Karpas-422 (cell line): ENCODE measurements around the gene BIN1. TPM values are rescaled to one million over a fixed set of nuclear protein-coding genes. Genes with fewer than 3 reads are reported as not detected.
"Not testable (repeated sequence)": the region's sequence is repeated elsewhere in the genome, so short reads cannot be mapped to it uniquely, and the experiment has no call there.

ENCODE experiments used
- DNase-seq: peaks from one replicate; pipeline ENCODE4 v3.0.0-alpha.2; 2015
- H2AFZ ChIP-seq: fragments of 200-600 bp; sonication (generic); 2 replicates; pipeline ENCODE4 v1.6.1; 2014; ENCODE audit warnings: antibody characterized with exemption, low read length, mixed read lengths
- H3K27ac ChIP-seq: fragments of 200-600 bp; sonication (generic); 2 replicates; pipeline ENCODE4 v1.5.1; 2014; ENCODE audit warnings: mild to moderate bottlenecking, low read length, moderate library complexity
- H3K27me3 ChIP-seq: fragments of 200-600 bp; sonication (generic); 2 replicates; pipeline ENCODE4 v1.6.1; 2014; ENCODE audit warnings: low read length, mixed read lengths
- H3K36me3 ChIP-seq: fragments of 200-600 bp; sonication (generic); 2 replicates; pipeline ENCODE4 v1.6.1; 2014; ENCODE audit warnings: low read length, mixed read lengths; ENCODE audit not compliant: insufficient read depth
- H3K4me1 ChIP-seq: fragments of 200-600 bp; sonication (generic); 2 replicates; pipeline ENCODE4 v1.6.1; 2014; ENCODE audit warnings: mild to moderate bottlenecking, low read length, mixed read lengths
- H3K4me2 ChIP-seq: fragments of 200-600 bp; sonication (generic); 2 replicates; pipeline ENCODE4 v1.6.1; 2014; ENCODE audit warnings: low read length, low read depth, mild to moderate bottlenecking; ENCODE audit not compliant: poor library complexity, severe bottlenecking
- H3K4me3 ChIP-seq: fragments of 200-600 bp; sonication (generic); 2 replicates; pipeline ENCODE4 v1.5.1; 2014; ENCODE audit warnings: mild to moderate bottlenecking, antibody characterized with exemption, low read length, mixed read lengths
- H3K79me2 ChIP-seq: fragments of 200-600 bp; sonication (generic); 2 replicates; pipeline ENCODE4 v1.6.1; 2014; ENCODE audit warnings: mild to moderate bottlenecking, low read length, mixed read lengths
- H3K9ac ChIP-seq: fragments of 200-600 bp; sonication (generic); 2 replicates; pipeline ENCODE4 v1.6.0; 2014; ENCODE audit warnings: low read length
- H3K9me2 ChIP-seq: fragments of 200-600 bp; sonication (generic), shearing (Covaris generic); replicated peaks from 2 replicates; pipeline ENCODE4 v1.6.0; 2014; ENCODE audit warnings: mild to moderate bottlenecking, low read length, moderate library complexity; ENCODE audit not compliant: insufficient read depth
- H3K9me3 ChIP-seq: fragments of 300-700, 200-600 bp; sonication (generic); 2 replicates; pipeline ENCODE4 v1.6.1; 2014; ENCODE audit warnings: low read length, mixed read lengths
- H4K20me1 ChIP-seq: fragments of 200-600 bp; sonication (generic); 2 replicates; pipeline ENCODE4 v1.6.1; 2014; ENCODE audit warnings: mild to moderate bottlenecking, antibody characterized with exemption, low read length, low read depth; ENCODE audit not compliant: insufficient read depth
- total RNA-seq: library from RNA; depleted of rRNA; stranded (reverse); fragments of >200 nt; shearing (Covaris generic); gene quantifications from 2 replicates; pipeline ENCODE4 v1.2.3, GENCODE V29; 2014; ENCODE audit warnings: low replicate concordance

BIN1 gene
- total RNA-seq, 1 experiment from 2014 or later, result 8.4 TPM

DNA sequence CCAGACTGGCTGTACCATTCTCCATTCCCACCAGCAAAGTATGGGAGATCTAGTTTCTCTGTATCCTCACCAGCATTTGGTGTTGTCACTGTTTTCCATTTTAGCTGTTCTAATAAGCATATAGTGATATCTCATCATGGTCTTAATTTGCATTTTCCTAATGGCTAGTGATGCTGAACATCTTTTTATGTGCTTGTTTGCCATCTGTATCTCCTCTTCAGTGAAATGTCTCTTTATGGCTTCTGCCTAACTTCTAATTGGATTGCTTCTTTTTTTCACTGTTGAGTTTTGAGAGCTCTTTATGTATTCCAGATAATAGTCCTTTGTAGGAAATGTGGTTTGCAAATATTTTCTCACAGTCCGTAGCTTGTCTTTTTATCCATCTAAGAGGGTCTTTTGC is 18.9 kb upstream of the BIN1 start:
- peak overlapping the region; percentile 50 for H3K4me2 ChIP-seq
- H4K20me1 ChIP-seq, result no peaks in the 10 kb centered on the region
- peaks cover 38% of the 10 kb centered on the region for H3K4me1 ChIP-seq
- H3K36me3 ChIP-seq, result no peaks in the 10 kb centered on the region
- no peak overlapping the region for H3K4me3 ChIP-seq
- H3K79me2 ChIP-seq, result no peaks in the 10 kb centered on the region
- peak overlapping the region; percentile 55 for H3K27ac ChIP-seq
- peak; percentile 56 for DNase-seq
- H2AFZ ChIP-seq, result 0 out of 2 replicates have a peak overlapping the region, but pooled peaks have one; percentile 20
- H3K9me3 ChIP-seq, result no peaks in the 10 kb centered on the region
- no peaks in the 10 kb centered on the region for H3K9me2 ChIP-seq
- H3K9ac ChIP-seq, result no peak overlapping the region
- H3K27me3 ChIP-seq, result no peaks in the 10 kb centered on the region

DNA sequence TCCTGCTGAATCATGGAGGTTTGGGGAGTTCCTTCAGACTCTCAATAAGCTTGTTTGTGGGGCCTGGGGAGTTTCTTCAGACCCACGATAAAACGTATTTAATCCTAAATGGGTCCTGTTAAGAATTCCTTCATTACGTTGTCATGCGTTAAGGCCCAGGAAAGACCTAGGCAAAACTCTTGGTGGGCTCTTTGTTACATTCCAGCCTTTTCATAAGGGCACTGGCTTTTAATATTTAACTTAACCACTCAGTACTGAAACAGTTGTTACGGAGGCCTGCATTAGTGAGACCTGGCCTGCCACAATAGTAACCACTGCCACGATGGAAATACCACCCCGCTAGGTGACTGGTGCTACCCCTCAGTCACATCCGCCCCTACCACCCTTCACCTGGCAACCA is 17.5 kb upstream of the BIN1 start:
- H3K27ac ChIP-seq, result no peak overlapping the region
- no peaks in the 10 kb centered on the region for H3K9me2 ChIP-seq
- H2AFZ ChIP-seq, result no peak overlapping the region
- no peaks in the 10 kb centered on the region for H3K79me2 ChIP-seq
- H3K4me3 ChIP-seq, result no peak overlapping the region
- no peak overlapping the region for H3K9ac ChIP-seq
- H3K4me2 ChIP-seq, result no peak overlapping the region
- H3K4me1 ChIP-seq, result peaks cover 38% of the 10 kb centered on the region
- no peaks in the 10 kb centered on the region for H3K27me3 ChIP-seq
- H3K36me3 ChIP-seq, result no peaks in the 10 kb centered on the region
- no peaks in the 10 kb centered on the region for H3K9me3 ChIP-seq
- no peak for DNase-seq
- H4K20me1 ChIP-seq, result no peaks in the 10 kb centered on the region

GRCh38 chr2:127122361-127123027 is 15.5 kb upstream of the BIN1 start:
- no peaks in the 10 kb centered on the region for H3K79me2 ChIP-seq
- H2AFZ ChIP-seq, result no peak overlapping the region
- no peaks in the 10 kb centered on the region for H3K36me3 ChIP-seq
- no peak overlapping the region for H3K9ac ChIP-seq
- H3K27ac ChIP-seq, result no peak overlapping the region
- DNase-seq, result no peak
- no peak overlapping the region for H3K4me2 ChIP-seq
- no peaks in the 10 kb centered on the region for H3K27me3 ChIP-seq
- no peaks in the 10 kb centered on the region for H4K20me1 ChIP-seq
- H3K4me1 ChIP-seq, result peaks cover 20% of the 10 kb centered on the region
- H3K4me3 ChIP-seq, result no peak overlapping the region
- no peaks in the 10 kb centered on the region for H3K9me2 ChIP-seq
- no peaks in the 10 kb centered on the region for H3K9me3 ChIP-seq

- Histone ChIP-seq H3K27me3 (no peaks in the 10 kb centered on the region), H2AFZ (no peak overlapping the region), H3K36me3 (no peaks in the 10 kb centered on the region), H3K4me2 (no peak overlapping the region), H3K4me1 (peaks cover 15% of the 10 kb centered on the region), H3K9me3 (no peaks in the 10 kb centered on the region), H3K4me3 (no peak overlapping the region), H3K79me2 (no peaks in the 10 kb centered on the region), H3K9me2 (no peaks in the 10 kb centered on the region), H3K27ac (no peak overlapping the region), H3K9ac (no peak overlapping the region), H4K20me1 (no peaks in the 10 kb centered on the region)
- DNase-seq, result no peak
Observed at GRCh38 chr2:127121776-127122176, 14.8 kb upstream of the BIN1 start.

- Histone ChIP-seq H3K27me3 (no peaks in the 10 kb centered on the region), H3K27ac (no peak overlapping the region), H3K4me2 (no peak overlapping the region), H3K9ac (no peak overlapping the region), H3K36me3 (no peaks in the 10 kb centered on the region), H3K9me3 (no peaks in the 10 kb centered on the region), H3K9me2 (no peaks in the 10 kb centered on the region), H3K79me2 (no peaks in the 10 kb centered on the region), H4K20me1 (no peaks in the 10 kb centered on the region), H3K4me1 (peaks cover 11% of the 10 kb centered on the region), H3K4me3 (no peak overlapping the region), H2AFZ (no peak overlapping the region)
- no peak for DNase-seq
Observed at GRCh38 chr2:127121353-127121752, 14.4 kb upstream of the BIN1 start.

DNA sequence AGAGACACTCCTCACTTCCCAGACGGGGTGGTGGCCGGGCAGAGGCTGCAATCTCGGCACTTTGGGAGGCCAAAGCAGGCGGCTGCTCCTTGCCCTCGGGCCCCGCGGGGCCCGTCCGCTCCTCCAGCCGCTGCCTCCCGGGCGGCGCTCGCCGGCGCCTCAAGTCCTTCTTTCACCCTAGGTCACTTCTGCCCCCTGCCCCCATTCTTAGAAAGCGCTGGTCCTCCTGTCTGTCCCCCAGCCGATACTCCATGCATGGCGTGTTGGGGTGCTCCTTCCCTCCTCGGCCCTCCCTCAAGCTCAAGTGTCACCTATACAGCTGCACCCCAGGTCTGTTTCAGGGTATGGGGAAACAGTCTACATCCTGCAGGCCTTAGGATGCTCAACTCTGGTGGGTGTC is 13.5 kb upstream of the BIN1 start:
- not testable (repeated sequence) for H3K27me3 ChIP-seq, H3K4me3 ChIP-seq, H3K79me2 ChIP-seq, H3K9me3 ChIP-seq, H3K4me2 ChIP-seq, H3K36me3 ChIP-seq, H3K27ac ChIP-seq, H3K9me2 ChIP-seq, H4K20me1 ChIP-seq, H2AFZ ChIP-seq, H3K4me1 ChIP-seq, H3K9ac ChIP-seq, DNase-seq

GRCh38 chr2:127118467-127118866 is 11.5 kb upstream of the BIN1 start:
- DNase-seq, result no peak
- H3K36me3 ChIP-seq, result no peaks in the 10 kb centered on the region

DNA sequence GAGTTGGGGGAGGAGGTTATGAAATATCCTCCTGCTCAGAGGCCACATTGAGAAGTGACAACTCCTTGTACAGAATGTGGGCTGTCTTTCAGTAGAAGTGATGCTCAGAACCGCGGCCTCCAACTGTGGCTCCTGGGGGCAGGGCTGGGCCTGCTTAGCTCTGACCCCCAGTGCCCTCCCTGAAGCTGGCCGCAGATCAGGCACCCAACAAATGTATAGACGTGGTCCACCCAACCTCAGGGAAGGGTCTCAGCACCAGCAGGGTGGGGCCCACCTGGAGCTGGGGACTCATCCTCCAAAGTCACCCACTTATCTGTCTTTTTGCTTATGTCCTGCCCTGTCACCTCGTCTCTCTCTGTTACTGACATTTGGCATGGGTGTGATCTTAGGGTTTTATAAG is 11.1 kb upstream of the BIN1 start:
- Histone ChIP-seq H3K9ac (no peak overlapping the region), H3K27me3 (no peaks in the 10 kb centered on the region), H3K9me3 (no peaks in the 10 kb centered on the region), H3K36me3 (no peaks in the 10 kb centered on the region), H2AFZ (no peak overlapping the region), H3K27ac (no peak overlapping the region), H3K79me2 (no peaks in the 10 kb centered on the region), H3K9me2 (no peaks in the 10 kb centered on the region), H4K20me1 (no peaks in the 10 kb centered on the region), H3K4me1 (no peaks in the 10 kb centered on the region), H3K4me3 (no peak overlapping the region), H3K4me2 (no peak overlapping the region)
- DNase-seq, result no peak

More at GRCh38 chr2:127118467-127118866, 11.5 kb upstream of the BIN1 start:
- no peak overlapping the region for H3K4me2 ChIP-seq
- H3K4me1 ChIP-seq, result no peaks in the 10 kb centered on the region
- H3K27ac ChIP-seq, result no peak overlapping the region
- no peaks in the 10 kb centered on the region for H3K27me3 ChIP-seq
- no peaks in the 10 kb centered on the region for H3K79me2 ChIP-seq
- no peak overlapping the region for H2AFZ ChIP-seq
- no peaks in the 10 kb centered on the region for H3K9me3 ChIP-seq
- no peaks in the 10 kb centered on the region for H3K9me2 ChIP-seq
- no peak overlapping the region for H3K9ac ChIP-seq
- no peaks in the 10 kb centered on the region for H4K20me1 ChIP-seq
- no peak overlapping the region for H3K4me3 ChIP-seq
